Activated CD8-positive, alpha-beta memory T cell treated with anti-CD3 and anti-CD28 coated beads for 24 hours (primary cell): ENCODE results near the gene DMAC2.
"Not testable (repeated sequence)": the region's sequence is repeated elsewhere in the genome, so short reads cannot be mapped to it uniquely, and the experiment has no call there.

Experiments used
- DNase-seq: peaks from one replicate; pipeline ENCODE4 v3.0.0-alpha.2; 2020

DMAC2 gene

GRCh38 chr19:41439441-41440222, at the start of gene DMAC2:
Gene DMAC2, minus strand, starts transcription at chr19:41439912. Its CDS starts 13 bp downstream, at chr19:41439899.
- DNase-seq = peak; percentile 96

GRCh38 chr19:41486953-41487352, 47.2 kb upstream of the DMAC2 start:
- DNase-seq = not testable (repeated sequence)

GRCh38 chr19:41484822-41485221, 45.1 kb upstream of the DMAC2 start:
- DNase-seq = no peak

- DNase-seq = no peak
Observed at GRCh38 chr19:41480336-41480735, 40.6 kb upstream of the DMAC2 start.

- no peak for DNase-seq
Observed at GRCh38 chr19:41479757-41480191, 40.1 kb upstream of the DMAC2 start.

- DNase-seq = no peak
Observed at GRCh38 chr19:41478875-41479756, 39.4 kb upstream of the DMAC2 start.

GRCh38 chr19:41478171-41478570, 38.5 kb upstream of the DMAC2 start:
- no peak for DNase-seq

- no peak for DNase-seq
Observed at GRCh38 chr19:41476583-41476982, 36.9 kb upstream of the DMAC2 start.

GRCh38 chr19:41463257-41464256, 23.8 kb upstream of the DMAC2 start:
- not testable (repeated sequence) for DNase-seq

- no peak for DNase-seq
Observed at GRCh38 chr19:41462497-41462896, 22.8 kb upstream of the DMAC2 start.

- no peak for DNase-seq
Observed at GRCh38 chr19:41457241-41457640, 17.5 kb upstream of the DMAC2 start.

- DNase-seq = no peak
Observed at GRCh38 chr19:41456342-41456918, 16.7 kb upstream of the DMAC2 start.

- DNase-seq = no peak
Observed at GRCh38 chr19:41455936-41456335, 16.2 kb upstream of the DMAC2 start.

GRCh38 chr19:41452584-41453275, 13.0 kb upstream of the DMAC2 start:
- DNase-seq = no peak

GRCh38 chr19:41449865-41450178, 10.1 kb upstream of the DMAC2 start:
- DNase-seq = no peak

GRCh38 chr19:41449079-41449864, 9.6 kb upstream of the DMAC2 start:
- peak; percentile 93 for DNase-seq

- DNase-seq = peak; percentile 41
Observed at GRCh38 chr19:41447732-41448332, 8.1 kb upstream of the DMAC2 start.

- peak; percentile 47 for DNase-seq
Observed at GRCh38 chr19:41445575-41445974, 5.9 kb upstream of the DMAC2 start.

GRCh38 chr19:41443813-41444455, 4.2 kb upstream of the DMAC2 start:
- DNase-seq = no peak
